K562 (cell line): ENCODE measurements around the gene PRRT1. TPM values are rescaled to one million over a fixed set of nuclear protein-coding genes. Genes with fewer than 3 reads are reported as not detected.

ENCODE experiments used
- ARNT ChIP-seq, 2 experiments: fragments of 450-650 bp; IDR thresholded peaks; 2 replicates each; pipeline ENCODE4 v1.6.1; 2016; ENCODE audit warnings: mild to moderate bottlenecking in 1 of 2
- CREM ChIP-seq: IDR thresholded peaks from 2 replicates; pipeline ENCODE4 v1.6.1; 2014; ENCODE audit warnings: antibody characterized with exemption, low read depth
- ESRRA ChIP-seq: fragments of 450-650 bp; IDR thresholded peaks from 2 replicates; pipeline ENCODE4 v1.6.1; 2014; ENCODE audit warnings: low read depth, mild to moderate bottlenecking, moderate library complexity, borderline replicate concordance
- FOSL1 ChIP-seq: fragments of 200-800 bp; sonication (Bioruptor generic); conservative IDR thresholded peaks from 2 replicates; pipeline ENCODE4 v1.6.1; 2016; ENCODE audit warnings: missing genetic modification characterization, missing compliant biosample characterization
- FOXK2 ChIP-seq, 2 experiments: fragments of 450-650 bp; IDR thresholded peaks in 1 of 2; conservative IDR thresholded peaks in 1 of 2; 2 replicates each; pipeline ENCODE4 v1.6.1; 2016; ENCODE audit warnings: low read depth in 2 of 2, mild to moderate bottlenecking in 1 of 2
- HDAC6 ChIP-seq: IDR thresholded peaks from 2 replicates; pipeline ENCODE4 v1.6.1; 2012; ENCODE audit warnings: low read depth, mild to moderate bottlenecking, control low read depth, inconsistent platforms, low read length, moderate library complexity
- MITF ChIP-seq: IDR thresholded peaks from 2 replicates; pipeline ENCODE4 v1.6.1; 2014; ENCODE audit warnings: antibody characterized with exemption
- NCOA1 ChIP-seq: fragments of 450-650 bp; IDR thresholded peaks from 2 replicates; pipeline ENCODE4 v1.6.1; 2016; ENCODE audit warnings: low read depth
- NR2C1 ChIP-seq, 2 experiments: fragments of 450-650 bp; IDR thresholded peaks; 2 replicates each; pipeline ENCODE4 v1.6.1; 2017; ENCODE audit warnings: mild to moderate bottlenecking in 2 of 2, antibody characterized with exemption in 1 of 2, inconsistent platforms in 1 of 2, missing compliant biosample characterization in 1 of 2, missing genetic modification characterization in 1 of 2
- POLR3G ChIP-seq: IDR thresholded peaks from 2 replicates; pipeline ENCODE4 v1.6.1; 2011; ENCODE audit not compliant: insufficient read length, insufficient replicate concordance; ENCODE audit errors: extremely low read depth
- RBM25 ChIP-seq: fragments of 200-400 bp; formaldehyde crosslinking; IDR thresholded peaks from 2 replicates; pipeline ENCODE4 v1.6.1; 2018; ENCODE audit warnings: low read length, low read depth, moderate library complexity; ENCODE audit not compliant: severe bottlenecking
- SIRT6 ChIP-seq: IDR thresholded peaks from one replicate; pipeline ENCODE4 v1.6.1; 2012; ENCODE audit warnings: low read depth, mild to moderate bottlenecking, control low read depth, inconsistent platforms, low read length, moderate library complexity
- SMARCB1 ChIP-seq: IDR thresholded peaks from 2 replicates; pipeline ENCODE4 v1.6.1; 2011; ENCODE audit warnings: improper control_type of control experiment, low read depth; ENCODE audit not compliant: insufficient read length
- SRF ChIP-seq, 2 experiments: fragments of 250-450, 450-650 bp in 1 of 2; sonication (Bioruptor Pico) in 1 of 2; sonication (generic) in 1 of 2; formaldehyde crosslinking; IDR thresholded peaks; 2 replicates each; pipeline versions ENCODE4 v1.5.0 to v1.5.1; 2020 to 2022; ENCODE audit warnings: mild to moderate bottlenecking in 1 of 2, missing genetic modification reagents in 1 of 2
- TARDBP ChIP-seq: fragments of 450-650 bp; IDR thresholded peaks from 2 replicates; pipeline ENCODE4 v1.6.1; 2016
- TCF7L2 ChIP-seq: fragments of 150-350 bp; IDR thresholded peaks from 2 replicates; pipeline ENCODE4 v1.6.1; 2016; ENCODE audit warnings: low read depth, mild to moderate bottlenecking, low read length, moderate library complexity
- USF1 ChIP-seq: sonication (generic); formaldehyde crosslinking; IDR thresholded peaks from 2 replicates; pipeline ENCODE4 v1.9.0; 2022; ENCODE audit warnings: mild to moderate bottlenecking, missing genetic modification reagents
- ZBTB5 ChIP-seq: fragments of 450-650 bp; IDR thresholded peaks from 2 replicates; pipeline ENCODE4 v1.6.1; 2017; ENCODE audit warnings: antibody characterized with exemption
- ZBTB9 ChIP-seq: fragments of 450-650 bp; formaldehyde crosslinking; IDR thresholded peaks from 2 replicates; pipeline ENCODE4 v1.4.0; 2020; ENCODE audit warnings: mild to moderate bottlenecking, moderate library complexity
- ZC3H4 ChIP-seq: sonication (generic); formaldehyde crosslinking; IDR thresholded peaks from 2 replicates; pipeline ENCODE4 v1.9.0; 2021; ENCODE audit warnings: missing genetic modification reagents, borderline replicate concordance
- ZNF23 ChIP-seq: fragments of 250-450 bp; sonication (Bioruptor Pico); IDR thresholded peaks from 2 replicates; pipeline ENCODE4 v1.4.0; 2020; ENCODE audit warnings: mild to moderate bottlenecking
- ZNF324 ChIP-seq: fragments of 250-450 bp; sonication (Bioruptor Pico); IDR thresholded peaks from 2 replicates; pipeline ENCODE4 v1.4.0; 2020; ENCODE audit warnings: mild to moderate bottlenecking
- ZNF717 ChIP-seq: fragments of 250-450 bp; sonication (Bioruptor Pico); IDR thresholded peaks from 2 replicates; pipeline ENCODE4 v1.5.0; 2021
- polyA plus RNA-seq, 8 experiments: library from polyadenylated mRNA; depleted of rRNA in 4 of 8; stranded (reverse) in 5 of 8; unstranded in 3 of 8; fragments of >200 nt; fragmentation: Nextera tagmentation in 2 of 8; fragmentation: Illumina TruSeq in 1 of 8; extraction: Ambion mirVana in 2 of 8; extraction: Trizol in 1 of 8; gene quantifications; 2 replicates each; pipeline versions ENCODE4 v1.2.1 to v1.2.3, GENCODE V29; 2011 to 2014; ENCODE audit warnings: inconsistent platforms in 1 of 8, missing spikeins in 1 of 8
- total RNA-seq, 7 experiments: library from RNA; depleted of rRNA in 6 of 7; stranded (reverse); fragments of >200 nt in 6 of 7; fragmentation: Illumina TruSeq in 2 of 7; extraction: Trizol in 2 of 7; gene quantifications; 2 replicates each; pipeline versions ENCODE4 v1.2.1 to v1.2.3, GENCODE V29; 2011 to 2021; ENCODE audit warnings: low replicate concordance in 1 of 7

Gene PRRT1
- total and polyA plus RNA-seq, 9 of the 15 experiments (the other 6 are each of a cell fraction or from before 2014, with no cell fraction given): 0.14 to 3.5 (median 0.41) TPM

- TF ChIP-seq MITF (no peak; the same call in 1 of the 2 replicates), ZBTB5 (no peak), HDAC6 (no peak), ESRRA (0 out of 2 replicates have a peak, but pooled peaks have one; percentile 17), CREM (peak; percentile 74), SRF (CRISPR knock-in tag; IDR thresholded peaks at IDR 0.05) (peak in 1 of 2 experiments; percentile 78; a peak in 1 of 4 replicates), ARNT (IDR thresholded peaks at IDR 0.05) (peak in 1 of 2 experiments; percentile 71; a peak in 1 of 4 replicates), NCOA1 (0 out of 2 replicates have a peak, but pooled peaks have one; percentile 24), ZBTB9 (CRISPR knock-in tag) (peak; percentile 60; the same call in 1 of the 2 replicates), RBM25 (peak; percentile 72), ZC3H4 (no peak), TCF7L2 (no peak), FOXK2 (conservative IDR thresholded peaks at IDR 0.05 in 1 of 2, IDR thresholded peaks at IDR 0.05 in 1 of 2; ENCODE audit: low read depth in 2 of 2) (peak; percentile 83 to 84), FOSL1 (tag) (peak; percentile 58), POLR3G (no peak), NR2C1 (IDR thresholded peaks at IDR 0.05) (peak; percentile 61; the same call in 1 of the 2 replicates), NR2C1 (tag; IDR thresholded peaks at IDR 0.05) (no peak; the same call in none of the 2 replicates), TARDBP (peak; percentile 33; the same call in 1 of the 2 replicates), SIRT6 (no peak), ZNF717 (no peak), ZNF324 (CRISPR knock-in tag) (no peak), ZNF23 (0 out of 2 replicates have a peak, but pooled peaks have one; percentile 37), USF1 (CRISPR knock-in tag) (peak; percentile 92), SMARCB1 (no peak)
Observed at GRCh38 chr6:32127717-32128592, 23.8 kb downstream of the PRRT1 start, which contains the start of gene ATF6B (continued).
